ENCODE data around the gene TSR3.

TSR3 gene

DNA sequence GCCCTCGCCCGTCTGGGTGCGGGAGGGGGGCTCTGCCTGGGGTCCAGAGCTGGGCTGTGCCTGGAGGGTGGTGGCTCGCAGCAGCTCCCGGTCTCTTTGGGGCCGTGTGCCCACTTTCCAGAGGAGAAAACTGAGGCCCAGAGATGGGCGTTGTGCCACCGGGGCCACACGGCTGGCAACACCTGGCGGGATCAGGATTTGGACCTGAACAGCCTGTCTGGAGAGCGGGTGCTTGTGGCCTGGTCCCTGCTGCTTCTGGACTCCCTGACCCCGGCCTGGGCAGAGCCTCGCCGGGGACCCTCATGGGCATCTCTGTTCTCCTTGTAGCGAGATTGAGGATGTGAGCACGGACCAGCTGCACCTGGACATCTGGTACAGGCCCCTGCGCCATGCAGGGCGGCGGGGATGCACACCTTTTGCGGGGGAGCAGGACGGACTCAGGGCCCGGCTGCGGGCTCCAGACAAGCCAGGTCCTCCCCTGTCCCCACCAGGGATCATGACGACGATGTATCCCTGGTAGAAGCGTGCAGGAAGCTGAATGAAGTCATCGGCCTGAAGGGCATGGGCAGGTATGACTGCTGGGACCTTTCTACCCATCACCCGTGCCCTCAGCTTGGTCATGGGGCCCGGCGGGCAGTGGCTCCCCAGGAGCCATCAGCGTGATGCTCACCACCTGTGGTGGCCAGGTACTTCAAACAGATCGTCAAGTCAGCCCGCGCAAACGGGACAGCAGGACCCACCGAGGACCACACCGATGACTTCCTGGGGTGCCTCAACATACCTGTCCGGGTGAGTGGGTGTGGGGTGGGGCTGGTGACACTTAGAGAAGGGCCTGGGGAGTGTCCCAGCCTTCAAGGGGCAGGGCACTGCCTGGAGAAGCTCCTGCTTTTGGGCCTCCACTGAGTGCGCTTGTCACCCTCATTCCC lies 9.9 kb downstream of the TSR3 start:
- no peaks in the 10 kb centered on the region for H3K36me3 ChIP-seq (ENCODE audit: insufficient read depth, low read length)
- no peaks in the 10 kb centered on the region for H4K20me1 ChIP-seq (ENCODE audit: insufficient read depth, low read length, poor library complexity, severe bottlenecking)
- TF ChIP-seq EZH2phosphoT487 (IDR thresholded peaks at IDR 0.05; ENCODE audit: borderline replicate concordance): no peak
- no peak overlapping the region for H3K9ac ChIP-seq (ENCODE audit: low read depth, low read length, poor library complexity, severe bottlenecking)
- no peaks in the 10 kb centered on the region for H3K9me2 ChIP-seq (replicated peaks; ENCODE audit: low read depth, low read length)
- no peaks in the 10 kb centered on the region for H3K9me3 ChIP-seq (ENCODE audit: insufficient read depth, low read depth, low read length)
- H3K79me2 ChIP-seq (ENCODE audit: insufficient read depth, low read length): no peaks in the 10 kb centered on the region
- H3K4me3 ChIP-seq (ENCODE audit: low read length, poor library complexity, severe bottlenecking): peak overlapping the region; percentile 62
- H3K4me1 ChIP-seq (ENCODE audit: insufficient read depth, low read length, poor library complexity, severe bottlenecking): peaks cover 4% of the 10 kb centered on the region
- no peaks in the 10 kb centered on the region for H3K27me3 ChIP-seq (ENCODE audit: insufficient read depth, low read length, poor library complexity, severe bottlenecking)
- H3K4me2 ChIP-seq (ENCODE audit: low read depth, low read length, poor library complexity, severe bottlenecking): peak overlapping the region; percentile 57
- no peak overlapping the region for H2AFZ ChIP-seq (ENCODE audit: low read length)
- no peaks in the 10 kb centered on the region for H3F3A ChIP-seq (ENCODE audit: low read depth)

DNA sequence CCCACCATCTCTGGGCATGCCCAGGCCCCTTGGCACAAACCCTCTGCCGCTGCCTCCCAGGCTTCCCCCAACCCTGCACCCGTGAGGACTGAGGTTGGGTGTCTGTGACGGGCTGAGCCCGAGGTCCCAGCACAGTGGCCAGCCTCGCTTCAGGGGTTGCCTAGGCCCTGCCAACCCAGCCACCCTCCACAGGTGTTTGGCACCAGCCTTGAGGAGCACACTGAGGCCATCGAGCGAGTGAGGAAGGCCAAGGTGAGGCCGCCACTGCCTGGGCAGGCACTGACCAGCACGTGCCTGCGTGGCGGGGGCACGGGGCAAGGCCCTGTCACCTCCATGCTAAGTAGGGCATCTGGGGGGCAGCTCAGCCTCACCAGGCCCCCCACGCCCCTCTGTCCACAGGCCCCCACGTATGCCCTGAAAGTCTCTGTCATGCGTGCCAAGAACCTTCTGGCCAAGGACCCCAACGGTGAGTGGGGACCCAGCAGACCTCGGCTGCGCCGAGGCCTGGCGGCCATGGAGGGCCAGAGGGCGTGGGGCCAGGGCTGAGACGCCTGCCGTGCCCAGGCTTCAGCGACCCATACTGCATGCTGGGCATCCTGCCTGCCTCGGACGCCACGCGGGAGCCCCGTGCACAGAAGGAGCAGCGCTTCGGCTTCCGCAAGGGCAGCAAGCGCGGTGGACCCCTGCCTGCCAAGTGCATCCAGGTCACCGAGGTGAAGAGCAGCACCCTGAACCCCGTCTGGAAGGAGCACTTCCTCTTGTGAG lies 10.8 kb downstream of the TSR3 start:
- TF ChIP-seq EZH2phosphoT487 (IDR thresholded peaks at IDR 0.05; ENCODE audit: borderline replicate concordance): no peak
- TF ChIP-seq, protein P1, sequence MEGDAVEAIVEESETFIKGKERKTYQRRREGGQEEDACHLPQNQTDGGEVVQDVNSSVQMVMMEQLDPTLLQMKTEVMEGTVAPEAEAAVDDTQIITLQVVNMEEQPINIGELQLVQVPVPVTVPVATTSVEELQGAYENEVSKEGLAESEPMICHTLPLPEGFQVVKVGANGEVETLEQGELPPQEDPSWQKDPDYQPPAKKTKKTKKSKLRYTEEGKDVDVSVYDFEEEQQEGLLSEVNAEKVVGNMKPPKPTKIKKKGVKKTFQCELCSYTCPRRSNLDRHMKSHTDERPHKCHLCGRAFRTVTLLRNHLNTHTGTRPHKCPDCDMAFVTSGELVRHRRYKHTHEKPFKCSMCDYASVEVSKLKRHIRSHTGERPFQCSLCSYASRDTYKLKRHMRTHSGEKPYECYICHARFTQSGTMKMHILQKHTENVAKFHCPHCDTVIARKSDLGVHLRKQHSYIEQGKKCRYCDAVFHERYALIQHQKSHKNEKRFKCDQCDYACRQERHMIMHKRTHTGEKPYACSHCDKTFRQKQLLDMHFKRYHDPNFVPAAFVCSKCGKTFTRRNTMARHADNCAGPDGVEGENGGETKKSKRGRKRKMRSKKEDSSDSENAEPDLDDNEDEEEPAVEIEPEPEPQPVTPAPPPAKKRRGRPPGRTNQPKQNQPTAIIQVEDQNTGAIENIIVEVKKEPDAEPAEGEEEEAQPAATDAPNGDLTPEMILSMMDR (conservative IDR thresholded peaks at IDR 0.05; ENCODE audit: low read length): no peak
- Histone ChIP-seq H3K4me1 (ENCODE audit: insufficient read depth, low read length, poor library complexity, severe bottlenecking) (peaks cover 4% of the 10 kb centered on the region), H3K79me2 (ENCODE audit: insufficient read depth, low read length) (no peaks in the 10 kb centered on the region), H3F3A (ENCODE audit: low read depth) (no peaks in the 10 kb centered on the region), H3K9ac (ENCODE audit: low read depth, low read length, poor library complexity, severe bottlenecking) (no peak overlapping the region), H3K4me3 (ENCODE audit: low read length, poor library complexity, severe bottlenecking) (no peak overlapping the region), H3K9me3 (ENCODE audit: insufficient read depth, low read depth, low read length) (no peaks in the 10 kb centered on the region), H3K36me3 (ENCODE audit: insufficient read depth, low read length) (no peaks in the 10 kb centered on the region), H4K20me1 (ENCODE audit: insufficient read depth, low read length, poor library complexity, severe bottlenecking) (no peaks in the 10 kb centered on the region), H3K4me2 (ENCODE audit: low read depth, low read length, poor library complexity, severe bottlenecking) (no peak overlapping the region), H3K9me2 (replicated peaks; ENCODE audit: low read depth, low read length) (no peaks in the 10 kb centered on the region), H3K27me3 (ENCODE audit: insufficient read depth, low read length, poor library complexity, severe bottlenecking) (no peaks in the 10 kb centered on the region), H2AFZ (ENCODE audit: low read length) (no peak overlapping the region)

DNA sequence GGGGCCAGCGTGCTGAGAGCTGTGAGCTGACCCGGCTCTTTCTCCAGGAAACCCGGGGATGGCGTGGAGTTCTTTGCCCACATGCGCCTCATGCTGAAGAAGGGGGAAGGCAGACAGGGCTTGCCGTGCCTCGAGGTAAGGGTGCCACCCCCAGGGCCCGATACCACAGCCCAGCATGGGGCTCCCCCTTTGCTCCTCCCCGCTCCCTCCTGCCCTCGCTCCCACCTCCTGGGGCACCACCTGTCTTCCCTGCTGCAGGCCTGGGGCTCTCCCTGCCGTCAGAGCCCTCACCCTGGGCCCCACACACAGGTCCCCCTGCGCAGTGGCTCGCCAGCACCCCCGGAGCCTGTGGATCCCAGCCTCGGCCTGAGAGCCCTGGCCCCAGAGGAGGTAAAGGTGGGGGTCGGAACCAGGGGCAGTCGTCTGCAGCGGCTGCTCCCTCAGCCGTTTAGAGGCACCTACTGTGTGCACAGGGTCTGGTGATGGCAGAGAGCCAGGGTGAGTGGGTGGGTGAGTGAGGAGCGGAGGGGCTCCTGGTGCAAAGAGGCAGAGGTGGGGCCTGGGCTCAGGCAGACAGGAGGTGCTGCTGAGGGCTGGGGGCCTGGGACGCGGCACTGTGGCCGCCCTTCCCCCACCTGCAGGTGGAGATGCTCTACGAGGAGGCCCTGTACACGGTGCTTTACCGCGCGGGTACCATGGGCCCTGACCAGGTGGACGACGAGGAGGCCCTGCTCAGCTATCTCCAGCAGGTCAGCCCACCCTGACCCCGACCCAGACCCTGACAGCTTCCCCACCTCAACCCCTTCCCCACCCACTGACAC lies 12.6 kb downstream of the TSR3 start:
- H3K79me2 ChIP-seq (ENCODE audit: insufficient read depth, low read length): no peaks in the 10 kb centered on the region
- H3K9me3 ChIP-seq (ENCODE audit: insufficient read depth, low read depth, low read length): no peaks in the 10 kb centered on the region
- H3K36me3 ChIP-seq (ENCODE audit: insufficient read depth, low read length): no peaks in the 10 kb centered on the region
- no peaks in the 10 kb centered on the region for H3K9me2 ChIP-seq (replicated peaks; ENCODE audit: low read depth, low read length)
- H3F3A ChIP-seq (ENCODE audit: low read depth): no peaks in the 10 kb centered on the region
- no peak overlapping the region for H3K4me2 ChIP-seq (ENCODE audit: low read depth, low read length, poor library complexity, severe bottlenecking)
- no peak overlapping the region for H2AFZ ChIP-seq (ENCODE audit: low read length)
- no peaks in the 10 kb centered on the region for H3K27me3 ChIP-seq (ENCODE audit: insufficient read depth, low read length, poor library complexity, severe bottlenecking)
- no peak overlapping the region for H3K4me3 ChIP-seq (ENCODE audit: low read length, poor library complexity, severe bottlenecking)
- H3K4me1 ChIP-seq (ENCODE audit: insufficient read depth, low read length, poor library complexity, severe bottlenecking): peaks cover 4% of the 10 kb centered on the region
- TF ChIP-seq EZH2phosphoT487 (IDR thresholded peaks at IDR 0.05; ENCODE audit: borderline replicate concordance): no peak
- TF ChIP-seq, protein P1 (conservative IDR thresholded peaks at IDR 0.05; ENCODE audit: low read length): no peak
- no peak overlapping the region for H3K9ac ChIP-seq (ENCODE audit: low read depth, low read length, poor library complexity, severe bottlenecking)
- no peaks in the 10 kb centered on the region for H4K20me1 ChIP-seq (ENCODE audit: insufficient read depth, low read length, poor library complexity, severe bottlenecking)

All from Loucy (cell line).